ENCODE data around the gene AP5S1.

GRCh38 chr20:3864518-3864917, 44.2 kb downstream of the AP5S1 start:
- no peak for TF ChIP-seq POLR2A (IDR thresholded peaks at IDR 0.05)
- TF ChIP-seq, protein P1, sequence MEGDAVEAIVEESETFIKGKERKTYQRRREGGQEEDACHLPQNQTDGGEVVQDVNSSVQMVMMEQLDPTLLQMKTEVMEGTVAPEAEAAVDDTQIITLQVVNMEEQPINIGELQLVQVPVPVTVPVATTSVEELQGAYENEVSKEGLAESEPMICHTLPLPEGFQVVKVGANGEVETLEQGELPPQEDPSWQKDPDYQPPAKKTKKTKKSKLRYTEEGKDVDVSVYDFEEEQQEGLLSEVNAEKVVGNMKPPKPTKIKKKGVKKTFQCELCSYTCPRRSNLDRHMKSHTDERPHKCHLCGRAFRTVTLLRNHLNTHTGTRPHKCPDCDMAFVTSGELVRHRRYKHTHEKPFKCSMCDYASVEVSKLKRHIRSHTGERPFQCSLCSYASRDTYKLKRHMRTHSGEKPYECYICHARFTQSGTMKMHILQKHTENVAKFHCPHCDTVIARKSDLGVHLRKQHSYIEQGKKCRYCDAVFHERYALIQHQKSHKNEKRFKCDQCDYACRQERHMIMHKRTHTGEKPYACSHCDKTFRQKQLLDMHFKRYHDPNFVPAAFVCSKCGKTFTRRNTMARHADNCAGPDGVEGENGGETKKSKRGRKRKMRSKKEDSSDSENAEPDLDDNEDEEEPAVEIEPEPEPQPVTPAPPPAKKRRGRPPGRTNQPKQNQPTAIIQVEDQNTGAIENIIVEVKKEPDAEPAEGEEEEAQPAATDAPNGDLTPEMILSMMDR (IDR thresholded peaks at IDR 0.05), result no peak
